GM12873 (cell line): ENCODE measurements around the gene LSS.

Source experiments
- CTCF ChIP-seq: IDR thresholded peaks from 2 replicates; pipeline ENCODE4 v1.5.1; 2012; ENCODE audit warnings: low read depth, mild to moderate bottlenecking, moderate library complexity, low read length, control low read depth; ENCODE audit not compliant: insufficient read depth; ENCODE audit errors: missing control alignments

Gene LSS

GRCh38 chr21:46154955-46155513 is 73.5 kb downstream of the LSS start:
- TF ChIP-seq CTCF, result no peak

- TF ChIP-seq CTCF, result no peak
Measured at GRCh38 chr21:46154155-46154954, 74.2 kb downstream of the LSS start.

- TF ChIP-seq CTCF, result peak; percentile 70
Measured at GRCh38 chr21:46153247-46154154, 75.1 kb downstream of the LSS start.

- no peak for TF ChIP-seq CTCF
Measured at GRCh38 chr21:46152927-46153246, 75.7 kb downstream of the LSS start.

- no peak for TF ChIP-seq CTCF
Measured at GRCh38 chr21:46151989-46152926, 76.3 kb downstream of the LSS start.

- no peak for TF ChIP-seq CTCF
Measured at GRCh38 chr21:46151261-46151988, 77.1 kb downstream of the LSS start.
